ENCODE data around the gene NFIX.

NFIX gene

DNA sequence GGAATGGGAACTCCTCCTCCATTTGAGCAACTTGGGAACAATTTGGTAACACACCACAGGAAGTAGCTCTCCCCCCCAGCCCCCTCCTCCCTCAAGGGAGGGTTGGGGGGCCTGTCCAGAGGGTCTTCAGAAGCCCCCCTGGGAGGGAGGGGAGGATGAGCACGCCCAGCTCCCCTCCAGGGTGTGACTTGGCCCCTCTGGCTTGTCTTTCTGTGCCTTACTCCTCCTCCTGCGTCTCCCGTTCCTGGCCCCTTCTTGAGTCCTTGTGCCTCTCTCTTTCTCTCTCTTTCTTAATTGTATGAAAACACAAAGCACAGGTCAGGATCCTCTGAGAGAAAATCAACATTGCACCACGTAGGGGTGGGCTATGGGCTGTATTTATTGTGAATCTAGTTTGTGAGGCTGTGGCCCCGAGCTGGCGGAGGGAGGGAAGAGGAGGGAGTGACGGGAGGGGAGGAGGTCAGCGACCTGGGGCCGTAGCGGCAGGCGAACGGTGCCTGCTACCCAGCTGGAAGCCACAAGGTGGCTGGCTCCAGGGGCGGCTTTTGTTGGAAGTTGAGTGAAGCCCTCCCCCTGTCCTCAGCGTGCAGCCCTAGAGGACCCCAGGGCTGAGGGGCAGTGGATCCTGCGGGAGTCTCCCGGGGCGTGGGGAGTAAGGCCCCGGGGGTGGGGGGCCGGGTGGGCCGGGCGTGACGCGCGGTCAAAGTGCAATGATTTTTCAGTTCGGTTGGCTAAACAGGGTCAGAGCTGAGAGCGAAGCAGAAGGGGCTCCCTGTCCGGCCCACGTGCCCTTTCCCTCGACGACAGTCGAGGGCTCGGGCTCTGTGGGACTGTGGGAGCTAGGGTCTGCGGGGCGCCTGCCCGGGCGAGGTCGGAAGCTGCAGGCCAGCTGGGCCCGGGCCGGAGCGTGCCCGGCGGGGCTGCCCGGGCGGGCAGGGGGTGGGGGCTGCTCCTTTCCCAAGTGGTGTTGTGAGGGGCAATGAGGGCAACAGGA lies 101.0 kb downstream of the NFIX start:
- no peak for DNase-seq

DNA sequence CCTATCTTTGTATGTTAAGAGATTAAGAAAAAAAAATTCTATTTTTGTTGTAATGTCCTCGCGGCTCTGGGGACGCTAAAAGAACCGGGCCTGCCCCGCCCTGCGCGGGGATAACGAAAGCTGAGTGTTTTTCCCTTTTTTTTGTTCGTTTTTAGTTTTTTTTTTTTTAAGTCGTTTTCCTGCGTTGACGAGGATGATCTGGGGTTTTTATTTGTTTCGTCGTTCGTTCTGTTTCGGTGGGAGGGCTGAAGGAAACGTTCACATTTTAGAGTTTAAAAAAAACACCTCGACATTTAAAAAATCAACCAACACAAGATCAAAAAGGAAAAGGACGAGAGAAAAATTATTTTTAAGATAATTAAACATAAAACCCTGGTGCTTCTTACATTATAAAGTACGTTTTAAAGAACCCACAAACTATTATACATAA lies 101.8 kb downstream of the NFIX start:
- no peak for DNase-seq

DNA sequence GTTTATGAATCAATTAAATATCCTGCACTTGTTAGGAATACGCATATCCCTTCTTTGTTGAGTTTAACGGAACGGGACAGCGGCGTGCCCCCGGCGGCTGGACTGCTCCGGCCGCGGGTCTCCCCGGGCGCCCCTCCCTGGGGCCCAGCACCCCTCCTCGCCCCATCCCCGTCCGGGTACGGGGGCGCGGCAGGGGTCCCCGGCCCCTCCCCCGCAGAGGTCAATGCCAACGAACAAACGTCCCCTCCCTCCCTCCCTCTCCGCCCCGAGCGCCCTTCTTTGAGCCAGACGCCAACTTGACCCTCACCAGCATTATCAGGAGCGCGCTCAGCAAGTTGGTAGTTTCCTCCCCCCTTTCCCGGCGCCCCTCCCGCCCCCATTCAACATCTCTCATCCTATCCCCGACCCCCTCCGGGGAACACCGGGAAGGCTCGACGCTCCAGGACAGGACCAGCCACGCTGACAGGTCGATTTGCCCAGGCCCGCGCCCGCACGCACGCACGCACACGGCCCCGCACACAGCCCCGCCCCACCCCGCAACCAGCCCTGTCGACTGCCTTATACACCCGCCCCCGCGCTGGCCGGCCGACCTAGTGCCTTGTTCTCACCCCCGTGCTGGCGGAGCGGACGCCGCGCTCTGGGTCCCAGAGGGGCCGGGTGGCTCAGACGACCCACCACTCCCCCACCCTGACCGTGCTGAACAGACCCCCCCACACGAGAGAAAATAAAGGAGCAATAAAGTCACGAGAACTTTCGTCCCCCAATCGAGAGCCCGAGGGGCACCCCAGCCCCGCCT lies 102.4 kb downstream of the NFIX start:
- no peak for DNase-seq

DNA sequence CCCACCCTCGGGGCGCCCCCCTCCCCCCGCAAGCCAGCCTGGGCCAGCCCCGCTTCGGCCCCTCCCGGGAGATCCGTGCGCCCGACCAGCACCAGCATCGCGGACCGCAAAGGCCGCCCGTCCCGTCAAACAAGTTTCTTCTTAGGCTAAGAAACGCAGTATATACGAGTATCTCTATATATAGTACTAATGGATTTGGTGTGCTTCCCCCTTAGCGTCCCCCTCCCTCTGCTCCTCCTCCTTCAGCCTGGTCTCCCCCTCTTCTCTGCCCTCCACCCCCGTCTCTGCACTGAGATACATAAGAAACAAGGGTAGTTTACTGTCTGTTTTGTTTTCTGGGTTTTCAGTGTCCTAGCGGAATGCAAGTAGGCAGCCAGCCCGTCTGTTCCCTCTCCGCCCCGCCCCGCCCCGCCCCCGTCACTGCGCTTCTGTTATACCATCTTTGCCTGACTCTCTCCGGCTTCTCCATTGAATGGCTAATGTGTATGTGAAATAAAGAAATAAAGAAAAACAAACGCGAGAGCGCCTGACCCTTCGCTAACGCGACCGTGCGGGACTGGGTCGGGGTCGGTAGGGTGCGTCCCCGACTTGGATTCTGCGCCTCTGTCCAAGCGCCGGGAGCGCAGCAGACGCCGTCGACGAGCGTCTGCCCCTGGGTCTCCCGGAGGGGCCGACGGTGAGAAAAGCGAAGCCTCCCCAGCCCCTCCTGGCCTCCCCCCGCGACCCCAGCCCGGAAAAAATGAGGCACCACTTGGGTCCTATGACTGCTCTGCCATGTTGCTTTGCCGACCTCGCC lies 103.2 kb downstream of the NFIX start:
- no peak for DNase-seq

DNA sequence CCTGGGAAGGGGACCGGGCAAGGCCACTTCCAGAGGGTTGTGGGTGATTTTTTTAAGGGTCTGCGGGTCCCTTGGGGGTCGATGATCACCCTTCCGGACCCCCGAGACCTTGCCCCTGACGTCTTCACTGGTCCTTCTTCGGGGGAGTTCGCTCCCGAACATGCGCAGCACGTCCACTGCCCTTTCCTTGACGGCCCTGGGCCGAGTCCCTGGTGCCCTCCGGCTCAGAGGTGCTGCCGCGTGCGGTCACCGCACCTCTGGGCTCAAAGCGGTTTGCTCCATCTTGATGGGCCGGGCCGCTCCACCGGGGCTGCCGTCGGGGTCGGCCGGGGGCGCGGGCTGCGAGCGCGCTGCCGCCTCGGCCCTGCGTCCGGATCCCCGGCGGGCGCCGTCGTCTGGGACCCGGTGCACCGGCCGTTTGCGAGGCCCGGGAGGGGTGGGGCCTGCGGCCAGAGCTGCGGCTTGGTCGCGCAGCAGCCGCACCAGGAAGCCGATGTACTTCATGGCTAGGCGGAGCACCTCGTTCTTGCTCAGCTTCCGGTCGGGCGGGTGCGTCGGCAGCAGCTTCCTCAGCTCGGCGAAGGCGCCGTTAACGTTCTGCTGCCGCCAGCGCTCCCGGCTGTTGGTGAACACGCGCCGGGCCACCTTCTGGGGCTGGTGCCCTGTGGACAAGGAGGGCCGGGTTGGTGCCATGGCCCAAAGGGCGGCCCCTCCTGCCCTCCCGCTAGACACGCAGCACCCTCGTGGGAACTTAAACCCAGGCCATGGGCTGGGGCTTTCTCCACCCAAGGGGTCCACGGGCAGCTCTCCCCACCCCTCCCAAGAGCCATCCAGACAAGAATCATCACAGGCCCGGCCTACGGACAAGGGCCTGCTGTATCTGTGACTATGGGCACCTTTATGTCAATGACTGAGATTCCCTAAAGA lies 104.1 kb downstream of the NFIX start:
- DNase-seq: peak; percentile 74

DNA sequence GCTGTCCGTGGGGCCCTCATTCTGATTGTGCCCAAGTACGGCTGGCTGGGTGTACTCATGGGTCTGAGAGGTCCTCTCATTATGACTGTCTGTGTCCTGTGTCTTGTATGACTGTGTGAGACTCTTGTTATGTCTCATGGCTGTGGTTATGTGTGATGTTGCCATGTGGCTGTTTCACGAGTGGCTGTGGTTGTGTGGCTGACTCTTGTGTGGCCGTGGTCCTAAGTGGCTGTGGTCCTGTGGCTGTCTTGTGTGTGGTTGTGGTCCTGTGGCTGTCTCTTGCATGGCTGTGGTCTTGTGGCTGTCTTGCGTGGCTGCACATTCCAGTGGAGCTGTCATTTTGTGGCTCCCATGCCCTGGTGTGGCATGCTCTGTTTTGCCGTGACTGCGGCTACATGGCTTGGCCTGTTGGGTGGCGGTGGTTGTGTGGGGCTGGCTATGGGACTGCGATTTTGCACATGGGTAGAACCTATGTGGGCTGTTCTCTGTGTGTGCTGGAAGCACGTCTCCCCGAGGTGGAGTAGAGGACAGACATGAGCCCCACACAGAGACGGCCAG lies 104.8 kb downstream of the NFIX start:
- no peak for DNase-seq

DNA sequence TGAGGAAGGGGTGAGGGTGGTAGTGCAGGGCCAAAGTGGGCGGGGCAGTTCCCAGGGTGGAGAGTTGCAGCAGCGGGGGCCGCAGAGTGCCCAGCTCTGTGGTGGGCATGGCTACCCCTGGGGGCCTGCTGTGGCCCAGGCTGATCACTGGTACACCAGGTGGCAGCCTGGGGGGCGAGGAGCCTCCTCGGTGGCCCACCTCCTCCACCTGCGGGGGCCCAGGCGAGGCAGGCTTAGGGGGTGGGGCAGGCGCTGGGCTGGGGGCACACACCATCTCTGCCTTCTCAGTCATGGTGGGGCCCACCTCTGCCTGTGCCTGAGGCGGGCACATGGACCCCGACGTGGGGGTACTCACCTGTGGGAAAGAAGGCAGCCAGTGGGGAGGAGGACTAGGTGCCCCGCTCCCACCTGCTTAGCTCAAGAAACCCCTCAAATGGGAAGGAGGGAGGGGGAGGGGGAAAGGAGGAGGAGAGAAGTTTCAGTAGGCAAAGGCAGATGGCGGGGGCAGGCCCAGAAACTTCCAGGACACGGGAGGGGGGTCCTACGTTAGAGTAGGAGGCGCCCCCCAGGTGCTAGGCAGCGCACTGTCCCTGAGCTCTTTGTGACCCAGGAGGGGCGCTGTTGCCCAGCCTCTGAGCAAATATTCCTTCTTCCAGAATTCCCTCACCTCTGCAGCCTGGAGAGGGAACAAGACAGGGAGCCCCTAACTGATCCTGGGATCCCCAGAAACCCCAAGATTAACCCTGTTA lies 105.7 kb downstream of the NFIX start:
- DNase-seq: no peak

DNA sequence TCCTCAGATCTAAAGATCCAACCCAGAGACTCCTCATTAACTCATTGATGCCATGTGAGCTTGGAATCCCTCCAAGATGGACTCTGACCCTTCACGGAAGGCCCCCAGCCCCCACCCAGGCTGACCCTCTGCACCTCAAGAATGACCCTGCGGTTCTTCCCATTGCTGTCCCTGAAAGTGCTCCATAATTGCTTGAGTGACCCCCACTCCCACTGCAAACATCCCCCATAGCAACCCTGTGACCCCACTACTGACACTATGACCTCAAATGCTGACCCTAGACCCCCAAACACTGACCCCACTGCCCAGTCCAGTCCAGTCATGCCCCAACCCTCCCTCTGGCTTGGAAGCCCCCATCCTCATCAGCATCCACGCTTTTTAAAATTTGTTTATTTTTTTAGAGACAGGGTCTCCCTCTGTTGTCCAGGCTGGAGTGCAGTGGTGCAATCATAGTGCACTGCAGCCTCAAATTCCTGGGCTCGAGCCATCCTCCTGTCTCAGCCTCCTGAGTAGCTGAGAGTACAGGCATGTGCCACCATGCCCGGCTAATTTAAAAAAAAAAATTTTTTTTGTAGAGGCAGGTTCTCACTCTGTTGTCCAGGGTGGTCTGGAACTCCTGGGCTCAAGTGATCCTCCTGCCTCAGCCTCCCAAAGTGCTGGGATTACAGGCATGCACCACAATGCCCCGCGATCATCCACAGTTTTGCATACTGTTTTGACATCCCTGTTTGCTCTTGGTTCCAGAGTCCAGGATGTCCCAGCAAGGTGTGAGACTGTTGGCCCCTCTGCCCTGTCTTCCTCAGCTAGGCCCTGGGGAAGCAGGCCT lies 106.5 kb downstream of the NFIX start:
- no peak for DNase-seq

DNA sequence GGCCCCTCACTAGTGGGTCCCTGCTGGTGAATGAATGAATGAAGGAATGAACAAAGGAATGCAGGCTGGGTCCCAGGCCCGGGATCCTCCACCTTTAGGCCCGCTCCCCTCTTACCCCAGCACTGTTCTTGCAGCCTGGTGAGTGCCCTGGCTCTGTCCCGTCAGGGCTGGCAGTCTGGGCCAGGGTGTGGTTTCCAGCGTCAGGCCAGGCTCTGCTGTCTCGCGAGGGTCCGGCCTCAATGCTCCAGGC lies 107.1 kb downstream of the NFIX start:
- no peak for DNase-seq

DNA sequence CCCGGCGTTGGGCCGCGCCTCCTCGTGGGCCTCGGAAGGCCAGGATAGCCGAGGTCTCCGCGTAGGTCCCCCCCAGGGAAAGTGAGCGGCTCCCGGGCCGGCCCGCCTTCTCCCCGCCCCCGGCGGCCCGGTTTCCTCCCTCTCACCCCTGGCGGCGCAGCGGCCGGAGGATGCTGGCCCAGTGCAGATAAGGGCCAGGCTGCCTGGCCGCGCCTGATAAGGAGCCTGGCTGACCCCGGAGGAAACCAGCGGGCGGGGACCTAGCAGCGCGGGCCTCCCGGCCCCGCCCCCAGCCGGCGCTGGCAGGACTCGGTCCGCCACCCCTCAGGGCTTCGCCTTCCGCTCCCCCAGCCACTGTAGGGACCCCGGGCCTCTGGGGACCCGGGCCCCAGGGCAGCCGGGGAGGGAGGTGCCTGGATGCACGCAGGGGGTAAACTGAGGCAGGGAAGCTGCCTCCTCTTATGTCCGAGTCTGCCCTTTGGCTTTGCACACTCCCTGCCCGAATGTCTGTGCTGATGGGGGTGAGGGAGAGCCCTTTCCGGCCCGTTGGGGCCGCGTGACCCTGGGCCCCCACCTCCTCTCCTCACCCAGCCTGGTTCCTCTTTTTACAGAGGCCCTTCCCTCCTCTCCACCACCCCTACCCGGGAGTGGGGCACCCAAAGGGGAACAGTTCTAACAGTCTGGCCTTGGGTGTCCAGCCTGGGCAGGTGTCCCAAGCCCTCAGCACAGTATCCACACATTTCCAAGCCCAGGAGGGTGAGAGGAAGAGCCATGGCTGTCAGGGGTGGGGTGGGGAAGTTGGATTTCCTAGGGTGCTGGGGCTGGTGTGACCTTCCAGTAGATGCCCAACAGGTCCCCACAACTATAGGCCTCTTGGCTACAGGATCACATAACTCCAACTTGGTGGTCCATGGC lies 107.6 kb downstream of the NFIX start, which contains the start of gene LYL1:
Gene LYL1, minus strand, starts transcription at position 193 of the 915 bp plus-strand sequence. CDS start 1,687 bp downstream, outside the sequence.
- DNase-seq: no peak

DNA sequence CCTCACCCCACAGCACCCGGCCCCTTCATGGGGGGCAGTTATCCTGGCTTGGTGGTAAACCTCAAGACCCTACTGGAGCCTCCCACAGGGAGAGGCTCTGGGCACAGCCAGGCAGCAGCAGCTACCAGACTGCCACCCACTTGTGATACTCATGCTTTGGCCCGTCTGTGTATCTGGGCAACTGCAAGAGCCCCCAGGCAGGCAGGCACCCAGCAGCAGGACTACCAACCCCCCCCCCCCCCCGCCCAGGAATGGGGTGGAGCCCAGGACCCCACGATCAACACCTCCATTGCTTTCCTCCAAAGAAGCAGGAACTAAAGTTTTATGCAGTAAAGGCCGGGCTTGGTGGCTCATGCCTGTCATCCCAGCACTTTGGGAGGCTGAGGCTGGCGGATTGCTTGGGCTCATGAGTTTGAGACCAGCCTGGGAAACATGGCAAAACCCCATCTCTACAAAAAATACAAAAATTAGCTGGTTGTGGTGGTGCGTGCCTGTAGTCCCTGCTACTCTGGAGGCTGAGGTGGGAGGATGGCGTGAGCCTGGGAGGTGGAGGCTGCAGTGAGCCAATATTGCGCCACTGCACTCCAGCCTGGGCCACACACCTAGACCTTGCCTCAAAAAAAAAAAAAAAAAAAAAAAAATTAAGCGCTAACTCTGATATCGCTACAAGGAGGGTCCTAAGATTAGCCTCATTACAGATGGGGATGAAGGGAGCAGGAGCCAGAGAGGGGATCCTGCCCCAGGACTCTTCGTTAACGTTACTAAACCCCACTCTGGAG lies 108.5 kb downstream of the NFIX start:
- no peak for DNase-seq

DNA sequence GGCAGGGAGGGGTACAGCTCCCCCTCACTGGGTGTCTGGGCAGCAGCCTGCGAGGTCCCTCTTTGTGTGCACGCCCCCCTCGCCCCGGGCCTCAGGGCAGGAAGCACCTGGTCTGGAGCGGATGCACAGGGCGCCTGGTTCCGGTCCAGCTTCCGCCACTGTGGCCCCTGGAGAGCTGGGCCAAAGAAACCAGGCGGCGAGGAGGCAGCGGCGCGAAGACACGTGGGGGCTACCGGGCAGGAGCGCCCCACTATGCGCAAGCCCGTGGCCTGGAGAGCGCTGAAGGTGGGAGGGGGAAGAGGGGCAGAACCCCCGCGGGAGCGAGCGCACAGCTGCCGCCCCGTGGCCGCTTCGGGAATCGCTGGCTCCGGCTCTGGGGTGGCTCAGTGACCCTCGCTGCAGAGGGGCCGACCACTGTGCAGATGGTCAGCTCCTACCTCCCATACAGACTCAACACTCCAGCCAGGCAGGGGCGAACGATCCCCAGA lies 109.1 kb downstream of the NFIX start:
- no peak for DNase-seq

DNA sequence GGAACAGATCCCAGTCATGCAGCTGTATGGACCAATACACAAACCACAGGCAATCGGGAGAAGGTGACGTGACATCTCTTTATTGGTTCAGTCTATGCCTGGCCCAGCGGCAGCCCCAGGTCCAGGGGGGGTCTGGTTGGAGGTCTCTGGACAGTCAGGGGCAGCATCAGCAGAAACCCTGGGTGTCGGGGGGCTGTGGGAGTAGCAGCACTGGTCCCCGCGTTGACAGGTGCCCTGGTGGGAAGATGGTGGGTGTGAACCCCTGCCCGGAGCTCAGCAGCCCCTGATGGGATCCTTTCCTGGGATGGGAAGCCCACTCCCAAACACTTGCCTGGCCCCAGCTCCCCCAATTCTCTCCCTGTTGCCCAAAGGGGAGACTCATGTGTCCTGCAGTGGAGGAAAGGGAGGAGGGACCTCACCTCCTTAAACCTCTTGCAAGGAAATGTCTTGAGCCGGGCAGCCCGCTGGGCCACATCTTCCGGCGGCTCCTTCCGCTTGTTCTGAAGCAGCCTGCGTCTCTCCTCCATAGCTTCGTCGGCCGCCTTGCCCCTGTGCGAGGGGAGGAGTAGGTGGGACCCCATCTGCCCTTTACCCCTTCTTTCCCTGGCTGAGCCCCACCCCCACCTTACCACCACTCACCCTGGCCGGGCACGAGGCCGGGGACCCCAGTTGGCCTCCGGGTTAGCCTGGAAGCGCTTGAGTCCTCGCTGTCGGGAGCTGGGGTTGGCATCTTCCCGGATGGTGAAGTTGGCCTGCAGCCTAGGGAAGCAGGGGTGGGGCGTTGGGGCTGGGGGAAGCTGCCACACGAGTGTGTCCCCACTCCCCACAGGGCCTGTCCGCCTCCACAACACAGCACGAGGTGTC lies 109.8 kb downstream of the NFIX start:
- DNase-seq: no peak

DNA sequence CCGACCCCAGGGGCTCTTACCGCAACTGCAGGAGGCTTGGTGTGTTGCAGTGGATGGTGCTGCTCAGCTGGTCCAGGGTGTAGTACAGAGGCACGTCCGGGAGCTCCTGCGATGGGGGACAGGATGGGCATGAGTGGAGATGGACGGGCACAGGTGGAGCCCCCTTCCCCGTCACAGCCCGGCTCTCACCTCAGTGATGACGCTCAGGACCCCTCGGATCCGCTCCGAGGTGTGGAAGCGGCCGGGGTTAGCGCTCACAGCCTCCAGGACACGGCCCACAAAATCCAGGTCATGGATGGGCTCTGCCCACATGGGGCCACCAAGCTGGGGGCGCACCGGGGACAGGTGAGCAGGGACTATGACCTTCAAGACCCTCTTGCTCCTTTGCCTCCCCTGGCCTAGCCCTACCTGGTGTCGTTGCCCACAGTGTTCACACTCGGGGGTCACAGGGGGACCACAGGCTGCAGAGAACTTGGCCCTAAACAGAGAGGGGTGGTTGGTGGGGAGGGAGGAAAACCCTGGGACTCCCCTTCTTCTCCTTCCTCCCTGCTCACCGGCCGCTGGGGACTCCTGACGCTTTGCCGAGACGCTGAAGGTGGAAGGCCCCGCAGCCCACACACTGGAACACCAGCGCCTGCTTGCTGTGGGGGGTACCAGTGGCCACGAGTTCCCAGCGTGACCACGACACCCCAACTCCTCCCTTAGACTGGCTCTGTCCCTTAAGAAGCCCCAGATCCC lies 114.3 kb downstream of the NFIX start:
- no peak for DNase-seq

DNA sequence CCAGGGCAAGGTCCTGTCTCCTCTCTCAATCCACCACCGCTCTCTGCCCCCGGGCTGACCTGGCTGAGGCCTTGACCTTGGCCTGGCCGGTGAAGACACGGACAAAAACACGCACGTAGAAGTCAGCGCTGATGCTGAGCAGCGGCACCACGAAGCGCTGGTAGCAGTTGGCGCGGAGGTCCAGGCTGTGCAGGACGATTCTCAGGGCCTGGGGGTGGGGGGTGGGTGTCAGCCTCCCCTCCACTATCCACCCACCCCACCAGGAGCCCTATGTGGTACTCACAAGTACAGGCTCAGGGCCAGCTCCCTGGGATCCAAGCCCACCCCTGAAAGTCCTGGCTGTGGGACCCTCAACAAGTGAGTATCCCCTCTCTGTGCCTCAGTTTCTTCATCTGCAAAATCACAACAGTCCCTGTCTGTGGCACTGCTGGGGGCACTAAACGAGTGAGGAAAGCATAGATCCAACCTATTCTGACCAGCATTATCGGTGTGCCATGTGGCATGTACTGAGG lies 114.9 kb downstream of the NFIX start:
- DNase-seq: no peak

DNA sequence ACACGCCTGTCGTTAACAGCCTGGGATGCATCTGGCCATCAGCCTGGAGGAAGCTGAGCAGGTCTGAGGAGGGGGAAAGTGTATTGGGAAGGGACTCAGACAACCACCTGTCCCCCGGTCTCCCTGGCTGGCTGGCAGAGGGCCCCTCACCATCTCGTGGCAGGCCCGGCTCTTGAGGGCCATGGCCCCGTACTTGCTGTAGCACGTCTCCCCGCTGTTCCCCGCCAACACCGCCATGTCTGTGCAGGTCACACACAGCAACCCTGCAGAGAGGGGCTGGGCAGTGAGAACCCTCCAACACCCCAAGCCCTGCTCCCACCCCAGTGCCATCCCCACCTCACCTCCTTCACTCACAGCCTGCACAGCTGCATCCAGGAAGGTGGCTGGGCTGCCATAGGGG lies 117.3 kb downstream of the NFIX start:
- no peak for DNase-seq

All from DMS153 (cell line).